HepG2 (cell line): ENCODE data around the gene BICRA. TPM values are rescaled to one million over a fixed set of nuclear protein-coding genes. Genes with fewer than 3 reads are reported as not detected.
A peak's percentile ranks its signal among the peaks of the same experiment; 100 is the strongest.

Experiments used
- ARHGAP35 ChIP-seq: sonication (generic); formaldehyde crosslinking; IDR thresholded peaks from 2 replicates; pipeline ENCODE4 v1.9.0; 2022; ENCODE audit warnings: mild to moderate bottlenecking, inconsistent platforms, moderate library complexity, missing genetic modification reagents, borderline replicate concordance
- ATAD3A ChIP-seq: sonication (generic); formaldehyde crosslinking; IDR thresholded peaks from 2 replicates; pipeline ENCODE4 v1.4.0; 2020; ENCODE audit warnings: missing genetic modification reagents
- BCL6 ChIP-seq: IDR thresholded peaks from 2 replicates; pipeline ENCODE4 v1.6.1; 2016; ENCODE audit warnings: missing genetic modification reagents, missing compliant biosample characterization
- FOSL1 ChIP-seq: sonication (generic); formaldehyde crosslinking; IDR thresholded peaks from 2 replicates; pipeline ENCODE4 v1.9.0; 2021; ENCODE audit warnings: missing genetic modification reagents, borderline replicate concordance
- FUBP1 ChIP-seq: sonication (generic); formaldehyde crosslinking; IDR thresholded peaks from 2 replicates; pipeline ENCODE4 v1.5.1; 2020; ENCODE audit warnings: missing genetic modification reagents, mild to moderate bottlenecking, borderline replicate concordance
- HNRNPLL ChIP-seq: fragments of 200-400 bp; formaldehyde crosslinking; IDR thresholded peaks from 2 replicates; pipeline ENCODE4 v1.6.1; 2017; ENCODE audit warnings: mild to moderate bottlenecking, low read depth, low read length; ENCODE audit not compliant: poor library complexity, severe bottlenecking
- HOXA3 ChIP-seq: sonication (generic); formaldehyde crosslinking; IDR thresholded peaks from 2 replicates; pipeline ENCODE4 v1.5.0; 2020; ENCODE audit warnings: missing genetic modification reagents
- KDM6A ChIP-seq: IDR thresholded peaks from 2 replicates; pipeline ENCODE4 v1.6.1; 2016; ENCODE audit warnings: low read depth
- MED8 ChIP-seq: sonication (generic); formaldehyde crosslinking; IDR thresholded peaks from 2 replicates; pipeline ENCODE4 v1.8.1; 2023; ENCODE audit warnings: mild to moderate bottlenecking, missing genetic modification reagents; ENCODE audit not compliant: insufficient replicate concordance
- MLLT10 ChIP-seq: sonication (generic); formaldehyde crosslinking; IDR thresholded peaks from 2 replicates; pipeline ENCODE4 v1.4.0; 2020; ENCODE audit warnings: missing genetic modification reagents
- MZF1 ChIP-seq: sonication (generic); formaldehyde crosslinking; IDR thresholded peaks from 2 replicates; pipeline ENCODE4 v1.8.1; 2023; ENCODE audit warnings: mild to moderate bottlenecking, missing genetic modification reagents, borderline replicate concordance
- NAIF1 ChIP-seq: sonication (generic); formaldehyde crosslinking; IDR thresholded peaks from 2 replicates; pipeline ENCODE4 v1.5.0; 2020; ENCODE audit warnings: mild to moderate bottlenecking, missing genetic modification reagents, borderline replicate concordance
- NFKBIZ ChIP-seq: IDR thresholded peaks from 2 replicates; pipeline ENCODE4 v1.6.1; 2018; ENCODE audit warnings: missing genetic modification reagents, missing compliant biosample characterization
- NPAS2 ChIP-seq: sonication (generic); formaldehyde crosslinking; IDR thresholded peaks from 2 replicates; pipeline ENCODE4 v1.8.0; 2022; ENCODE audit warnings: mild to moderate bottlenecking, missing genetic modification reagents, borderline replicate concordance
- POGZ ChIP-seq: sonication (generic); formaldehyde crosslinking; IDR thresholded peaks from 2 replicates; pipeline ENCODE4 v1.4.0; 2020; ENCODE audit warnings: mild to moderate bottlenecking, missing genetic modification reagents
- PRPF4 ChIP-seq: fragments of 200-400 bp; formaldehyde crosslinking; IDR thresholded peaks from 2 replicates; pipeline ENCODE4 v1.6.1; 2016; ENCODE audit warnings: low read length, low read depth; ENCODE audit not compliant: poor library complexity, severe bottlenecking
- REPIN1 ChIP-seq: sonication (generic); formaldehyde crosslinking; IDR thresholded peaks from 2 replicates; pipeline ENCODE4 v1.8.0; 2022; ENCODE audit warnings: missing genetic modification reagents, low read depth, mild to moderate bottlenecking, borderline replicate concordance
- RFX5 ChIP-seq: IDR thresholded peaks from 2 replicates; pipeline ENCODE4 v1.6.1; 2011; ENCODE audit warnings: low read depth, low read length, improper control_type of control experiment
- RNF2 ChIP-seq: fragments of 450-650 bp; conservative IDR thresholded peaks from 2 replicates; pipeline ENCODE4 v1.6.1; 2016; ENCODE audit warnings: low read depth
- RORA ChIP-seq: sonication (generic); formaldehyde crosslinking; IDR thresholded peaks from 2 replicates; pipeline ENCODE4 v1.5.0; 2020; ENCODE audit warnings: mild to moderate bottlenecking, missing genetic modification reagents, moderate library complexity
- SMARCC2 ChIP-seq: fragments of 450-650 bp; IDR thresholded peaks from 2 replicates; pipeline ENCODE4 v1.6.1; 2017; ENCODE audit warnings: antibody characterized with exemption, mild to moderate bottlenecking
- TOE1 ChIP-seq: sonication (generic); formaldehyde crosslinking; IDR thresholded peaks from 2 replicates; pipeline ENCODE4 v1.4.0; 2020; ENCODE audit warnings: mild to moderate bottlenecking, missing genetic modification reagents
- ZNF350 ChIP-seq: sonication (generic); formaldehyde crosslinking; IDR thresholded peaks from 2 replicates; pipeline ENCODE4 v1.4.0; 2020; ENCODE audit warnings: mild to moderate bottlenecking, low read depth, missing genetic modification reagents, borderline replicate concordance
- ZNF501 ChIP-seq: sonication (generic); formaldehyde crosslinking; IDR thresholded peaks from 2 replicates; pipeline ENCODE4 v1.5.1; 2020; ENCODE audit warnings: mild to moderate bottlenecking, moderate library complexity, missing genetic modification reagents
- ZNF567 ChIP-seq: sonication (generic); formaldehyde crosslinking; IDR thresholded peaks from 2 replicates; pipeline ENCODE4 v1.8.1; 2023; ENCODE audit warnings: mild to moderate bottlenecking, missing genetic modification reagents, borderline replicate concordance
- polyA plus RNA-seq, 8 experiments: library from polyadenylated mRNA; depleted of rRNA in 3 of 8; stranded (reverse) in 7 of 8; unstranded in 1 of 8; fragments of >200 nt; fragmentation: Illumina TruSeq in 4 of 8; extraction: Trizol in 4 of 8; gene quantifications; 2 replicates each; pipeline versions ENCODE4 v1.2.1 to v1.2.3, GENCODE V29; 2011 to 2016; ENCODE audit warnings: low read depth in 4 of 8, missing spikeins in 1 of 8, mixed read lengths in 1 of 8; ENCODE audit not compliant: insufficient read depth in 1 of 8
- total RNA-seq, 5 experiments: library from RNA; depleted of rRNA; stranded (reverse); fragments of >200 nt; fragmentation: Illumina TruSeq; extraction: Trizol; gene quantifications; 2 replicates each; pipeline ENCODE4 v1.2.3, GENCODE V29; 2016; ENCODE audit warnings: low read depth in 1 of 5
- TF ChIP-seq, protein P1 (sequence below): sonication (generic); formaldehyde crosslinking; IDR thresholded peaks from 2 replicates; pipeline ENCODE4 v1.4.0; 2020; ENCODE audit warnings: missing genetic modification reagents, borderline replicate concordance

Gene BICRA
- total and polyA plus RNA-seq, 2 of the 13 experiments (the other 11 are each of a cell fraction or from before 2014, with no cell fraction given): 0.55 to 0.71 TPM

- TF ChIP-seq NFKBIZ: peak; percentile 59; the same call in 1 of the 2 replicates
- no peak for TF ChIP-seq FOSL1 (CRISPR knock-in tag)
- TF ChIP-seq BCL6 (CRISPR knock-in tag): peak; percentile 32; the same call in 1 of the 2 replicates
- peak; percentile 75; the same call in 1 of the 2 replicates for TF ChIP-seq REPIN1 (CRISPR knock-in tag)
- no peak for TF ChIP-seq ZNF567
- TF ChIP-seq MZF1: no peak
- TF ChIP-seq HOXA3 (CRISPR knock-in tag): peak; percentile 99
- TF ChIP-seq ZNF350 (CRISPR knock-in tag): peak; percentile 74; the same call in 1 of the 2 replicates
- TF ChIP-seq POGZ (CRISPR knock-in tag): peak; percentile 93
- no peak for TF ChIP-seq TOE1
- TF ChIP-seq MLLT10 (CRISPR knock-in tag): no peak
- TF ChIP-seq, protein P1, sequence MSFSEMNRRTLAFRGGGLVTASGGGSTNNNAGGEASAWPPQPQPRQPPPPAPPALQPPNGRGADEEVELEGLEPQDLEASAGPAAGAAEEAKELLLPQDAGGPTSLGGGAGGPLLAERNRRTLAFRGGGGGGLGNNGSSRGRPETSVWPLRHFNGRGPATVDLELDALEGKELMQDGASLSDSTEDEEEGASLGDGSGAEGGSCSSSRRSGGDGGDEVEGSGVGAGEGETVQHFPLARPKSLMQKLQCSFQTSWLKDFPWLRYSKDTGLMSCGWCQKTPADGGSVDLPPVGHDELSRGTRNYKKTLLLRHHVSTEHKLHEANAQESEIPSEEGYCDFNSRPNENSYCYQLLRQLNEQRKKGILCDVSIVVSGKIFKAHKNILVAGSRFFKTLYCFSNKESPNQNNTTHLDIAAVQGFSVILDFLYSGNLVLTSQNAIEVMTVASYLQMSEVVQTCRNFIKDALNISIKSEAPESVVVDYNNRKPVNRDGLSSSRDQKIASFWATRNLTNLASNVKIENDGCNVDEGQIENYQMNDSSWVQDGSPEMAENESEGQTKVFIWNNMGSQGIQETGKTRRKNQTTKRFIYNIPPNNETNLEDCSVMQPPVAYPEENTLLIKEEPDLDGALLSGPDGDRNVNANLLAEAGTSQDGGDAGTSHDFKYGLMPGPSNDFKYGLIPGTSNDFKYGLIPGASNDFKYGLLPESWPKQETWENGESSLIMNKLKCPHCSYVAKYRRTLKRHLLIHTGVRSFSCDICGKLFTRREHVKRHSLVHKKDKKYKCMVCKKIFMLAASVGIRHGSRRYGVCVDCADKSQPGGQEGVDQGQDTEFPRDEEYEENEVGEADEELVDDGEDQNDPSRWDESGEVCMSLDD (CRISPR knock-in tag): no peak
- 0 out of 2 replicates have a peak, but pooled peaks have one; percentile 46 for TF ChIP-seq ARHGAP35 (CRISPR knock-in tag)
- no peak for TF ChIP-seq RORA (CRISPR knock-in tag)
- TF ChIP-seq RNF2: 0 out of 2 replicates have a peak, but pooled peaks have one; percentile 37
- no peak for TF ChIP-seq PRPF4
- peak; percentile 46; the same call in 1 of the 2 replicates for TF ChIP-seq NAIF1 (CRISPR knock-in tag)
- no peak for TF ChIP-seq KDM6A (CRISPR knock-in tag)
- peak; percentile 81 for TF ChIP-seq ZNF501 (CRISPR knock-in tag)
- TF ChIP-seq HNRNPLL: peak; percentile 64
- no peak for TF ChIP-seq FUBP1 (CRISPR knock-in tag)
- TF ChIP-seq NPAS2: no peak
- no peak; the same call in 1 of the 2 replicates for TF ChIP-seq RFX5
- no peak for TF ChIP-seq SMARCC2
- TF ChIP-seq MED8 (CRISPR knock-in tag): no peak
- no peak for TF ChIP-seq ATAD3A (CRISPR knock-in tag)
Measured at GRCh38 chr19:47745010-47745901, 136.3 kb downstream of the BICRA start, which contains the start of gene NOP53 (continued).
